ENCODE measurements around the gene ADAMTS4. TPM values are rescaled to one million over a fixed set of nuclear protein-coding genes. Genes with fewer than 3 reads are reported as not detected.

ADAMTS4 gene
- total RNA-seq, 1 experiment from 2014 or later: 7.0 TPM

- H3K9me3 ChIP-seq (ENCODE audit: control insufficient read depth, low read depth, low read length): no peaks in the 10 kb centered on the region
- Mint-ChIP-seq H3K36me3 (ENCODE audit: insufficient read depth in 1 of 3, low read depth in 3 of 3) (peaks cover 19 to 58% (median 42%) of the 10 kb centered on the region in 3 experiments), H3K9me3 (no peaks in the 10 kb centered on the region), H3K4me3 (peak overlapping the region in 1 of 2 experiments; percentile 4; a peak in 1 of 5 replicates), H3K27me3 (ENCODE audit: low read depth) (no peaks in the 10 kb centered on the region; the same call in 1 of the 2 replicates), H3K4me1 (peaks cover 27 to 31% of the 10 kb centered on the region in 2 experiments), H3K27ac (no peak overlapping the region)
- H3K4ac ChIP-seq (ENCODE audit: low read depth, low read length): no peak overlapping the region
- no peak overlapping the region for H4K91ac ChIP-seq (ENCODE audit: insufficient read length, low read depth, low read length)
- H4K5ac ChIP-seq (ENCODE audit: insufficient read length, low read depth, low read length): no peak overlapping the region
- no peaks in the 10 kb centered on the region for H3K79me1 ChIP-seq (ENCODE audit: insufficient read depth, low read depth, low read length, poor library complexity, severe bottlenecking)
- no peak overlapping the region for H3K4me2 ChIP-seq (ENCODE audit: insufficient read depth, insufficient read length, low read length)
- H3K23ac ChIP-seq (ENCODE audit: insufficient read length, low read depth, low read length): no peak overlapping the region
- no peak overlapping the region for H4K8ac ChIP-seq (replicated peaks; ENCODE audit: insufficient read length, low read depth, low read length)
- H3K27me3 ChIP-seq (ENCODE audit: insufficient read depth, low read length): no peaks in the 10 kb centered on the region
- H3T11ph ChIP-seq (ENCODE audit: low read length): no peak overlapping the region
- no peaks in the 10 kb centered on the region for H3K79me2 ChIP-seq (ENCODE audit: insufficient read depth, low read length)
- H3K4me1 ChIP-seq (ENCODE audit: insufficient read depth, low read length): no peaks in the 10 kb centered on the region
- H2BK20ac ChIP-seq (ENCODE audit: low read depth, low read length, poor library complexity, severe bottlenecking): no peak overlapping the region
- TF ChIP-seq, protein P1, sequence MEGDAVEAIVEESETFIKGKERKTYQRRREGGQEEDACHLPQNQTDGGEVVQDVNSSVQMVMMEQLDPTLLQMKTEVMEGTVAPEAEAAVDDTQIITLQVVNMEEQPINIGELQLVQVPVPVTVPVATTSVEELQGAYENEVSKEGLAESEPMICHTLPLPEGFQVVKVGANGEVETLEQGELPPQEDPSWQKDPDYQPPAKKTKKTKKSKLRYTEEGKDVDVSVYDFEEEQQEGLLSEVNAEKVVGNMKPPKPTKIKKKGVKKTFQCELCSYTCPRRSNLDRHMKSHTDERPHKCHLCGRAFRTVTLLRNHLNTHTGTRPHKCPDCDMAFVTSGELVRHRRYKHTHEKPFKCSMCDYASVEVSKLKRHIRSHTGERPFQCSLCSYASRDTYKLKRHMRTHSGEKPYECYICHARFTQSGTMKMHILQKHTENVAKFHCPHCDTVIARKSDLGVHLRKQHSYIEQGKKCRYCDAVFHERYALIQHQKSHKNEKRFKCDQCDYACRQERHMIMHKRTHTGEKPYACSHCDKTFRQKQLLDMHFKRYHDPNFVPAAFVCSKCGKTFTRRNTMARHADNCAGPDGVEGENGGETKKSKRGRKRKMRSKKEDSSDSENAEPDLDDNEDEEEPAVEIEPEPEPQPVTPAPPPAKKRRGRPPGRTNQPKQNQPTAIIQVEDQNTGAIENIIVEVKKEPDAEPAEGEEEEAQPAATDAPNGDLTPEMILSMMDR (conservative IDR thresholded peaks at IDR 0.05): no peak
- DNase-seq: no peak
- H2BK15ac ChIP-seq (ENCODE audit: low read depth, low read length): no peak overlapping the region
- H2BK120ac ChIP-seq (ENCODE audit: low read depth, low read length, poor library complexity, severe bottlenecking): no peak overlapping the region
- H3K18ac ChIP-seq (ENCODE audit: insufficient read length, low read depth, low read length): no peak overlapping the region
- H3K56ac ChIP-seq (ENCODE audit: insufficient read length, low read depth, low read length): no peak overlapping the region
- H3K23me2 ChIP-seq (ENCODE audit: insufficient read length, low read depth, low read length, poor library complexity, severe bottlenecking): peaks cover 16% of the 10 kb centered on the region
- H3K27ac ChIP-seq (ENCODE audit: insufficient read length, low read depth, low read length): no peak overlapping the region
- H2BK5ac ChIP-seq (ENCODE audit: insufficient read length, low read length): no peak overlapping the region
- no peak overlapping the region for H2BK12ac ChIP-seq (ENCODE audit: insufficient read length, low read depth, low read length)
- no peaks in the 10 kb centered on the region for H4K20me1 ChIP-seq (ENCODE audit: control insufficient read depth, insufficient read depth, insufficient read length)
- H2AK5ac ChIP-seq (ENCODE audit: insufficient read length, low read length): no peak overlapping the region
- no peak overlapping the region for H3K9ac ChIP-seq (ENCODE audit: extremely low read depth, insufficient read length, low read length)
- H3K14ac ChIP-seq (ENCODE audit: insufficient read depth, low read length): no peak overlapping the region
- WGBS (ENCODE audit: extremely low coverage, insufficient read length, low lambda C conversion rate): no CpG with 5 or more reads among the region's 5 CpGs
- H2AFZ ChIP-seq (ENCODE audit: low read length): no peak overlapping the region
Observed at GRCh38 chr1:161163793-161164192, 35.1 kb downstream of the ADAMTS4 start.
